Tibial artery (tissue), 4 donors: ENCODE data around the gene ATP6V1B1.
A peak's percentile ranks its signal among the peaks of the same experiment; 100 is the strongest.

ENCODE experiments used
- DNase-seq, 2 donors: peaks; one replicate each; pipeline ENCODE4 v3.0.0-alpha.2; 2019
- H3K27ac ChIP-seq, 2 donors: fragments of 200-600 bp; sonication (generic) in 1 of 2; 1 replicate in 1 of 2; 2 replicates in 1 of 2; pipeline ENCODE4 v1.5.1; 2018 to 2019; ENCODE audit warnings: mild to moderate bottlenecking in 1 of 2
- H3K27me3 ChIP-seq, 2 donors: fragments of 200-600 bp; sonication (generic) in 1 of 2; one replicate each; pipeline versions ENCODE4 v1.5.1 to v1.6.0; 2016 to 2019
- H3K36me3 ChIP-seq, 3 donors: fragments of 200-600 bp; sonication (generic) in 2 of 3; one replicate each; pipeline ENCODE4 v1.5.1; 2016 to 2019; ENCODE audit warnings: mild to moderate bottlenecking in 2 of 3
- H3K4me1 ChIP-seq, 4 donors: fragments of 200-600 bp; sonication (generic) in 2 of 4; 1 replicate in 3 of 4; 2 replicates in 1 of 4; pipeline ENCODE4 v1.5.1; 2016 to 2019
- H3K4me3 ChIP-seq, 2 donors: fragments of 200-600 bp; sonication (generic) in 1 of 2; 1 replicate in 1 of 2; 2 replicates in 1 of 2; pipeline ENCODE4 v1.5.1; 2018 to 2019; ENCODE audit warnings: mild to moderate bottlenecking in 2 of 2
- H3K9me3 ChIP-seq, 3 donors: fragments of 200-600 bp; sonication (generic) in 1 of 3; one replicate each; pipeline ENCODE4 v1.5.1; 2016 to 2019
- intact Hi-C: fragments of 100-400 bp; cut with DNase I; formaldehyde crosslinking; loops from one replicate; pipeline ENCODE4 v1.15.0; 2023; ENCODE audit warnings: low total_unique reads
- TF ChIP-seq, protein P1 (sequence below), 2 experiments: fragments of 200-600 bp in 1 of 2; fragments of 450-650 bp in 1 of 2; IDR thresholded peaks; one replicate each; pipeline ENCODE4 v1.5.1; 2017 to 2019; ENCODE audit warnings: antibody characterized with exemption in 2 of 2, mild to moderate bottlenecking in 1 of 2, moderate library complexity in 1 of 2

Gene ATP6V1B1

DNA sequence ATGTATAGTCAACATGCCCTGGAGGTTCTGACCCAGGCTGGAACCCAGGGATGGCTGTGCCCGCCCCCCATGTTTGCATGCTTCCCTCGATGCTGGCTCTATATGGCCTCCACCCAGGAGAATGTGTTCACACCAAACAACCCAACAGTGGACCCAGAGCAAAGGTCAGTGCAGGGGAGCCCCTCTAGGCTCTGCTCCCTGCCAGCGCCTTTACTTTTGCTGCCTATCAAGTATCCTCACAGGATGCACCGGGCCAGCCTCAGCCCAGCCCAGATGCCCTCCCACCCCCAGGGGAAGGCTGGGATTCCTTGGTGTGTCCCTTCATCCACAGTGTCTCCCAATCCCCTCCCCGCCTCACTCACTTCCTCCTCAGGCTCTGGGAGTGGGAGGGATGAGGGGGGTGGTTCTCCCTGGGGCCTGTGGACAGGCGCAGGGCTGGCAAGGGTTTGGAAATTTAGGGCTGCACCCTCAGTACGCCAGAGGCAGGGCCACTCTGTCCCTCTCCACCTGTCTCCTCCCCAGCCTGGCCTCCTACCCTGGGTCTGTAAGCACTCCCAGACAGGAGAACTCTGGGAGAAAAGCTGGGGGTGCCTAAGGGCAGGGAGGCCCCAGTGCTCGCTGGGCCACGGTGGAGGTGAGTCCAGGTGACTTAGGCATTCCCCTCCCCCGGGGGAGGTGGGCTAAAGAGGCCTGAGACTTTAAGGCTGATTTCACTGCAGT, 2.3 kb downstream of the ATP6V1B1 start:
- TF ChIP-seq, protein P1, sequence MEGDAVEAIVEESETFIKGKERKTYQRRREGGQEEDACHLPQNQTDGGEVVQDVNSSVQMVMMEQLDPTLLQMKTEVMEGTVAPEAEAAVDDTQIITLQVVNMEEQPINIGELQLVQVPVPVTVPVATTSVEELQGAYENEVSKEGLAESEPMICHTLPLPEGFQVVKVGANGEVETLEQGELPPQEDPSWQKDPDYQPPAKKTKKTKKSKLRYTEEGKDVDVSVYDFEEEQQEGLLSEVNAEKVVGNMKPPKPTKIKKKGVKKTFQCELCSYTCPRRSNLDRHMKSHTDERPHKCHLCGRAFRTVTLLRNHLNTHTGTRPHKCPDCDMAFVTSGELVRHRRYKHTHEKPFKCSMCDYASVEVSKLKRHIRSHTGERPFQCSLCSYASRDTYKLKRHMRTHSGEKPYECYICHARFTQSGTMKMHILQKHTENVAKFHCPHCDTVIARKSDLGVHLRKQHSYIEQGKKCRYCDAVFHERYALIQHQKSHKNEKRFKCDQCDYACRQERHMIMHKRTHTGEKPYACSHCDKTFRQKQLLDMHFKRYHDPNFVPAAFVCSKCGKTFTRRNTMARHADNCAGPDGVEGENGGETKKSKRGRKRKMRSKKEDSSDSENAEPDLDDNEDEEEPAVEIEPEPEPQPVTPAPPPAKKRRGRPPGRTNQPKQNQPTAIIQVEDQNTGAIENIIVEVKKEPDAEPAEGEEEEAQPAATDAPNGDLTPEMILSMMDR (IDR thresholded peaks at IDR 0.05), result no peak
- peaks cover 0 to 26% of the 10 kb centered on the region in 2 donors for H3K27me3 ChIP-seq
- H3K36me3 ChIP-seq, result no peaks in the 10 kb centered on the region
- H3K9me3 ChIP-seq, result no peaks in the 10 kb centered on the region
- H3K4me3 ChIP-seq, result no peak overlapping the region
- intact Hi-C loops, result no loop called here
- H3K4me1 ChIP-seq, result no peaks in the 10 kb centered on the region
- DNase-seq, result peak in 1 of 2 donors; percentile 53
- no peak overlapping the region for H3K27ac ChIP-seq

DNA sequence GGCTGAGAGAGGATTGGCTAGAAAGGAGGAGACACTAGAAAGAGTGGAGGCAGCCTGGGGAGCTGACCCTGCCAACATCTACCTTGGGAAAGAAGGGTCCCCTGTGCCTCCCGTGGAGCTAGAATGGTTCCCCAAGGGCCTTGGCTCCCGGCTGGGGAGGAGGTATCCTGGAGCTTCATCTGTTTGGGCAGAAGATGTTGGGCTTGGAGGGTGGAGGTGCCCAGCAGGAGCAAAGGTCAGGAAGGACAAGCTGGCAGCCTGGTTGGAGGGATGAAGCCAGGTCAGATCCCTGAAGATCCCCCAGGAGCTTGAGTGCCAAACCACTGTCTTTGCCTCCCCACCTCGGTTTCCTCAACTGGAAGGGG, 2.9 kb downstream of the ATP6V1B1 start:
- DNase-seq, result peak in 1 of 2 donors; percentile 39

DNA sequence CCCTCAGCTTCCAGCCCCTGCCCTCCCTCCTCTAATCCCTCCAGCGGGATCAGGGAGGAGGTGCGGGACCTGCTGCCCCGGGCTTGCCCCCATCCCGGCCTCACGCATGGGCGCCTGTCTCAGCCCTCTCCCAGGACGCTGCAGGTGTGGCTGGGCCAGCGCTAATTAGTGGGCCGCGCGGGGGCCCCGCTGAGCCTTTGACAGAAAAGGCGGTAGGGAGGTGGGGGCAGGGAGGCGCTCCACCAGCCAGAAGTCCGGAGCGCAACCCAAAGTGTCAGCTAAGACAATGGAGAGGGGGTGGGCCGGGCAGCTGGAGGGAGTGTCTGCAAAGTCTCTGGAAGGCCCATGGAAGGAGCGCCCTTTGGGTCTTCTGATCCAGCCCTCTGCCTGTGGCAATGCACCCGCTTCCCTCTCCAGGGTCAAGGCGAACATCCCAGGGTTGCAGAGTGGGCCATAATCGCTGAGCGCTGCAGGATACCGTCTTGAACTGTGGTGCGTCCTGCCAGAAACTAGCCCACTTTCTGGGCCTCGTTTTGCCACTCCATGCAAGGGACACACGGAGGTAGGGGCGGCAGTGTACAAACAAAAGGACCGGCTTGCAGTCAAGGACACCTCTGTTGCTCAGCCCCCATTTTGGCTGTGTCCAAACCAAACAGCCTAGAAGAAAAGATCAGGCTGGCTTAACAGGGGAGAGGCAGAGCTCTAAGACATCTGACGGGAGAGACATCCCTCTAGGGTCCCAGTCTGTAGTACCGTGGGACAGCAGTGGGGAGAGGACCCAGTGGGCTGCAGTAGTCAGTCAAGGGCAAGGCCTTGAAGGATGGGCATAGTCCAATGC, 3.5 kb downstream of the ATP6V1B1 start:
- H3K4me3 ChIP-seq, result no peak overlapping the region
- DNase-seq, result peak in 1 of 2 donors; percentile 48

More for the DNA sequence above, 2.9 kb downstream of the ATP6V1B1 start:
- no peak overlapping the region for H3K4me3 ChIP-seq
- peaks cover 0 to 26% of the 10 kb centered on the region in 2 donors for H3K27me3 ChIP-seq
- H3K36me3 ChIP-seq, result no peaks in the 10 kb centered on the region
- H3K4me1 ChIP-seq, result no peaks in the 10 kb centered on the region
- TF ChIP-seq, protein P1 (IDR thresholded peaks at IDR 0.05), result no peak
- no peak overlapping the region for H3K27ac ChIP-seq
- intact Hi-C loops, result no loop called here
- no peaks in the 10 kb centered on the region for H3K9me3 ChIP-seq

DNA sequence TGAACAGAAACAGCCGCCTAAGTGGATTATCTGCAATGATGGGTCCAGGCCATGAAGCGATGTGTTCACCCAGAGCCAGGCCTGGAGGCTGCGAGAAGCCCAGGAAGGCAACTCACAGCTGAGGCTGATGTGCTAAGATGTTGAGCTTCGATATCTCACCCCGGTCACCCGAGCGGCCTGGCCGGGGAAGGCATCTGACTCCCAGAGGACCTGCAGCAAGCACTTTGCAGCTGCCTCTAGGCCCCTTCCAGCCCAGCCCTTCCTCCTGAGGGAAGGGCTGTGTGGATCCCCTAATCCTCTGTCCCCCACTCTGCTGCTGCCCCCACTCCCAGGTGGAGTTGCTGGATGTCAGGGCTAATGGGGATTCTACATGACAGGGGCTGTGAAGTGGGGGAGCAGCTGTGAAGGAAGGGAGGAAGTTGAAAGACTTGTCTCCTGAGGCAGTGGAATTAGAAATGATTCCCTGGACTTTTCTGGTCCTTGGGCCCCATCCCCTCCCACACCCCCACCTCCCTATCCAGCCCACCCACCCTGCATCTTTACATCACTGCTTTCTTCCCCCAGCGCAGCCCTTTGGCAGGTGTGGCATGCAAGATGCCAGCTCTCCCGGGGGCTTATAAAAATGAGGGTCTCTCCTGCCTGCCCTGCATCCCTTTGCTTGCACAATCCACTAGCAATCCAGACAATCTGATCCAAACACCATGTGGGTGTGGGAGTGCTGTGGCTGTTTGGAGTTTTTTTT, 4.3 kb downstream of the ATP6V1B1 start:
- H3K27ac ChIP-seq, result no peak overlapping the region

More for the DNA sequence above, 3.5 kb downstream of the ATP6V1B1 start:
- Histone ChIP-seq H3K27me3 (peaks cover 0 to 26% of the 10 kb centered on the region in 2 donors), H3K36me3 (no peaks in the 10 kb centered on the region), H3K9me3 (no peaks in the 10 kb centered on the region), H3K4me1 (no peaks in the 10 kb centered on the region), H3K27ac (no peak overlapping the region)
- intact Hi-C loops, result no loop called here
- TF ChIP-seq, protein P1 (IDR thresholded peaks at IDR 0.05), result no peak

DNA sequence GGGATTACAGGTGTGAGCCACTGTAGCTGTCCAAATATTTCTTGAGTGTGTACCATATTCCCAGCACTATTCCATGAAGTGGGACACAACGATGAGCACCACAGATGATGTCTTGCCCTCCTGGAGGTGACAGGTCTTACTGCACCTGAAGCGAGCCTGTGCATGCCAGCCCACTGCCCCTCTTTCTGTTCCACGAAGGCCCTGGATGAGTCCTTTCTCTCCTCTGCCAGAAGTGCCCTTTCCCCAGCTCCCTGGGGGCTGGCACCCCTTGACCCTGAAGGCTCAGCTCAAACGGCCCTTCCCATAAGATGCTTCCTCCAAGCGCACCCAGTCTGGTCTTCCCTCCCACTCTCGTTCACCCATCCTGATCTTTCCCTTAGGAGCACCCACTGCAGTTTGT, 5.5 kb downstream of the ATP6V1B1 start:
- no peaks in the 10 kb centered on the region for H3K9me3 ChIP-seq
- H3K27me3 ChIP-seq, result peaks cover 0 to 22% of the 10 kb centered on the region in 2 donors
- no peaks in the 10 kb centered on the region for H3K4me1 ChIP-seq
- intact Hi-C loops, result no loop called here
- TF ChIP-seq, protein P1 (IDR thresholded peaks at IDR 0.05), result no peak
- H3K4me3 ChIP-seq, result no peak overlapping the region
- peak in 1 of 2 donors; percentile 33 for DNase-seq
- no peaks in the 10 kb centered on the region for H3K36me3 ChIP-seq
- H3K27ac ChIP-seq, result no peak overlapping the region

More for the DNA sequence above, 4.3 kb downstream of the ATP6V1B1 start:
- Histone ChIP-seq H3K9me3 (no peaks in the 10 kb centered on the region), H3K4me3 (no peak overlapping the region), H3K27me3 (peaks cover 0 to 26% of the 10 kb centered on the region in 2 donors), H3K36me3 (no peaks in the 10 kb centered on the region), H3K4me1 (no peaks in the 10 kb centered on the region)
- intact Hi-C loops, result no loop called here
- TF ChIP-seq, protein P1 (IDR thresholded peaks at IDR 0.05), result no peak
- peak in 1 of 2 donors; percentile 57 for DNase-seq
